PFSK-1 (cell line): ENCODE results near the gene SDC1.

ENCODE experiments used
- FOXP2 ChIP-seq: optimal IDR thresholded peaks from 2 replicates; pipeline ENCODE3; 2011; ENCODE audit warnings: borderline replicate concordance, control low read depth, inconsistent platforms; ENCODE audit not compliant: insufficient read depth; ENCODE audit errors: extremely low read length, extremely low read depth
- POLR2AphosphoS5 ChIP-seq: IDR thresholded peaks from 2 replicates; pipeline ENCODE4 v1.6.1; 2012; ENCODE audit warnings: low read depth, mild to moderate bottlenecking, control low read depth, low read length, moderate library complexity
- SIN3A ChIP-seq: IDR thresholded peaks from 2 replicates; pipeline ENCODE4 v1.6.1; 2012; ENCODE audit warnings: mild to moderate bottlenecking, low read length, moderate library complexity, borderline replicate concordance; ENCODE audit not compliant: insufficient read depth
- TAF1 ChIP-seq: IDR thresholded peaks from 2 replicates; pipeline ENCODE4 v1.6.1; 2012; ENCODE audit warnings: low read length, control low read depth, borderline replicate concordance; ENCODE audit not compliant: insufficient read depth
- TF ChIP-seq, protein P1 (sequence below), 2 experiments: IDR thresholded peaks; 2 replicates each; pipeline versions ENCODE4 v1.6.1 to v1.8.0; 2011 to 2012; ENCODE audit warnings: low read depth in 2 of 2, low read length in 2 of 2, control low read depth in 1 of 2, inconsistent platforms in 1 of 2, mild to moderate bottlenecking in 1 of 2, moderate library complexity in 1 of 2; ENCODE audit not compliant: insufficient read depth in 1 of 2

DNA sequence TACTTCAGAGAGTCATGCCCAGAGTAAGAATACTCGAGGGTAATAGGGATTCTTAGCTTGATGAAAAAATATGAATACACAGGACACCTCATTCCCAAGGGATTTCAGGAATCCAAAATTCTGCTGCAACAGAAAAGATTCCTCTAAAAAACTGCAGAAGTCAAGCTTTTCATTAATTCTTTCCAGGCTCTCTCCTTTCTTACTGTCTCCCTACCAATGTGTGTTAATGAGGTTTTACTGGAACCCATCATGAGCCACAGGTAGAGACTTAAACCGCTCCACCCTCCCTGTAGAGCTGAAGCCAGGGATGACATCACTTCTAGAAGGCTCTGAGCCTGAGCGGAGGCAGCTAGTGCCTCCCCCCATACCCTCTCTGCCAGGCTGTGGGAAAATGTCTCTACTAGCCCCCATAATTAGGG lies 3.4 kb downstream of the SDC1 start:
- TF ChIP-seq SIN3A = no peak
- TF ChIP-seq POLR2AphosphoS5 = no peak
- TF ChIP-seq FOXP2 = no peak
- TF ChIP-seq, protein P1, sequence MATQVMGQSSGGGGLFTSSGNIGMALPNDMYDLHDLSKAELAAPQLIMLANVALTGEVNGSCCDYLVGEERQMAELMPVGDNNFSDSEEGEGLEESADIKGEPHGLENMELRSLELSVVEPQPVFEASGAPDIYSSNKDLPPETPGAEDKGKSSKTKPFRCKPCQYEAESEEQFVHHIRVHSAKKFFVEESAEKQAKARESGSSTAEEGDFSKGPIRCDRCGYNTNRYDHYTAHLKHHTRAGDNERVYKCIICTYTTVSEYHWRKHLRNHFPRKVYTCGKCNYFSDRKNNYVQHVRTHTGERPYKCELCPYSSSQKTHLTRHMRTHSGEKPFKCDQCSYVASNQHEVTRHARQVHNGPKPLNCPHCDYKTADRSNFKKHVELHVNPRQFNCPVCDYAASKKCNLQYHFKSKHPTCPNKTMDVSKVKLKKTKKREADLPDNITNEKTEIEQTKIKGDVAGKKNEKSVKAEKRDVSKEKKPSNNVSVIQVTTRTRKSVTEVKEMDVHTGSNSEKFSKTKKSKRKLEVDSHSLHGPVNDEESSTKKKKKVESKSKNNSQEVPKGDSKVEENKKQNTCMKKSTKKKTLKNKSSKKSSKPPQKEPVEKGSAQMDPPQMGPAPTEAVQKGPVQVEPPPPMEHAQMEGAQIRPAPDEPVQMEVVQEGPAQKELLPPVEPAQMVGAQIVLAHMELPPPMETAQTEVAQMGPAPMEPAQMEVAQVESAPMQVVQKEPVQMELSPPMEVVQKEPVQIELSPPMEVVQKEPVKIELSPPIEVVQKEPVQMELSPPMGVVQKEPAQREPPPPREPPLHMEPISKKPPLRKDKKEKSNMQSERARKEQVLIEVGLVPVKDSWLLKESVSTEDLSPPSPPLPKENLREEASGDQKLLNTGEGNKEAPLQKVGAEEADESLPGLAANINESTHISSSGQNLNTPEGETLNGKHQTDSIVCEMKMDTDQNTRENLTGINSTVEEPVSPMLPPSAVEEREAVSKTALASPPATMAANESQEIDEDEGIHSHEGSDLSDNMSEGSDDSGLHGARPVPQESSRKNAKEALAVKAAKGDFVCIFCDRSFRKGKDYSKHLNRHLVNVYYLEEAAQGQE (IDR thresholded peaks at IDR 0.05; ENCODE audit: insufficient read depth in 1 of 2, low read depth in 2 of 2, low read length in 2 of 2) = no peak
- TF ChIP-seq TAF1 = no peak
